Left ventricle myocardium superior (tissue), 1 donor: ENCODE data around the gene RASSF5. TPM values are rescaled to one million over a fixed set of nuclear protein-coding genes. Genes with fewer than 3 reads are reported as not detected.
A peak's percentile ranks its signal among the peaks of the same experiment; 100 is the strongest.
"Not testable (repeated sequence)": the region's sequence is repeated elsewhere in the genome, so short reads cannot be mapped to it uniquely, and the experiment has no call there.

ENCODE experiments used
- ATAC-seq: fragments of 200-7000 bp; cut with Tn5 transposase; one replicate; pipeline ENCODE4 v1.9.1; 2020; ENCODE audit warnings: mild to moderate bottlenecking, moderate library complexity
- DNase-seq: peaks from one replicate; pipeline ENCODE4 v3.0.0-alpha.2; 2020
- intact Hi-C: fragments of 100-400 bp; cut with micrococcal nuclease; formaldehyde crosslinking; loops from one replicate; pipeline ENCODE4 v1.11.0; 2022
- total RNA-seq: library from RNA; stranded (reverse); fragmentation: NEBNext Ultra II Directional; extraction: Animal tissue kit (Norgen Biotek cat#: 25700); gene quantifications from one replicate; pipeline ENCODE4 v1.2.1, GENCODE V29; 2021
- donor health status: DM: no; HTN: yes; CAD: no; lungs with severe emphysema.

Gene RASSF5
- total RNA-seq, 1 donor from 2014 or later, result 4.2 TPM

DNA sequence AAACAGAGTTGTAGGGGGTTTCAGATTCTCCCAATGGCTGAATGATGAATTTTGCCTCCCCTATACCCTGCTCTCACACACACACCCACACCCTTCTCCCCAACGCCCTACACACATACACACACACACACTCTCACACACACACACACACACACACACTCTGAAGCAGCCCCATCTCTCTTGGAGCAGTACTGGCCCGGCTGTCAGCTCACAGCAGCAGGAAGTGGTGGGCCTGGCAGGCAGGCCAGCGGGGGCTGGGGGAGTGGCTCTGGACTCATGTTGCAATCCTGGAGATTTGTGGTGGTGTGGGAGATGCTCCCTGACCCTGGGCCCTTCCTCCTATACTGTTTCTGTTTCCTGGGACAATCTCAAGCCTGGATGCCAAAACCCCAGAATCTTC, 34.9 kb upstream of the RASSF5 start:
- intact Hi-C loops, result no loop called here
- DNase-seq (no peak), ATAC-seq (peak; percentile 27)

DNA sequence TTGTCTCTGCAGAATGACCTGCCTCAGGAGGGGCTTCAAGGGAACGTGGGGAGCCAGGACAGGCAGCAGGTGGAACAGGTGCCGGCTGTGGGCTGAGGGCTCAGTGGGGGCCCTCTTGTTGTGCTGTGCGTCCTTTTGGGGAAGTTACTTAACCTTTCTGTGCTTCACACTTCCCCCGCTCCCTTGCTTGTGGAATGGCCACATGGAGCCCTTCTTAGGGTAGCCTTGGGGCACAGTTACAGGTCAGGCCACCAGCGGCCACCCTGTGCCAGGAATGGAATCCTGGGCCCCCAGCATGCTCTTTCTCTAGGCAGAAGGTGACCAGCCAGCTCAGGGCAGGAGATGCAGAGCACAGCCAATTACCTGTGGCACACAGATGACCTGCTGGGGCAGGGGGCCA, 34.4 kb upstream of the RASSF5 start:
- no peak for ATAC-seq
- DNase-seq, result no peak
- intact Hi-C loops, result no loop called here

DNA sequence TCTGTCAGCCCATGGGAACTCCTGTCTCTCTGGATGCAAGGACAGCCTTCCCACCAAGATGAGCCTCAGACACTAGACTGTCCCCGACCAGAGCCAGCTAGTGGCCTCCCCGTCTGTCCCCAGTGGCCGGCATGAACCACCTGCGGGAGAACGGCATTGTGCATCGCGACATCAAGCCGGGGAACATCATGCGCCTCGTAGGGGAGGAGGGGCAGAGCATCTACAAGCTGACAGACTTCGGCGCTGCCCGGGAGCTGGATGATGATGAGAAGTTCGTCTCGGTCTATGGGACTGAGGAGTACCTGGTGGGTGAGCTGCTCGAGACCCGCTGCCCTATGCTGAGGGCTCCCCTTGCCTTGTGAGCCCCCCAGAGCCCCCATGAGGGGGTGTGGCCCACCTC, 31.3 kb upstream of the RASSF5 start:
- DNase-seq (no peak), ATAC-seq (no peak)
- intact Hi-C loops, result no loop called here

DNA sequence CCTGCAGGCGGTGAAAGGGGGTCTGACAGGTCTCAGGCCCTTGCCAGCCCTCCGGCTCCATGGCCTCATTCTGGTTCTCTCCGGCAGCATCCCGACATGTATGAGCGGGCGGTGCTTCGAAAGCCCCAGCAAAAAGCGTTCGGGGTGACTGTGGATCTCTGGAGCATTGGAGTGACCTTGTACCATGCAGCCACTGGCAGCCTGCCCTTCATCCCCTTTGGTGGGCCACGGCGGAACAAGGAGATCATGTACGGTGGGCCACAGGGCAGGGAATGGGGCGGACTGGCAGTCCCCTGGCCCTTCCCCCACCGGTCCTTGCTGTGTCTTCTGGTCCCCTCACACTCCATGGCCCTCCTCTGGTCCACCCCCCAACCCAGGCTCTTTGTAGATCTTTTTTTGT, 30.7 kb upstream of the RASSF5 start:
- ATAC-seq, result no peak
- intact Hi-C loops, result no loop called here
- no peak for DNase-seq

DNA sequence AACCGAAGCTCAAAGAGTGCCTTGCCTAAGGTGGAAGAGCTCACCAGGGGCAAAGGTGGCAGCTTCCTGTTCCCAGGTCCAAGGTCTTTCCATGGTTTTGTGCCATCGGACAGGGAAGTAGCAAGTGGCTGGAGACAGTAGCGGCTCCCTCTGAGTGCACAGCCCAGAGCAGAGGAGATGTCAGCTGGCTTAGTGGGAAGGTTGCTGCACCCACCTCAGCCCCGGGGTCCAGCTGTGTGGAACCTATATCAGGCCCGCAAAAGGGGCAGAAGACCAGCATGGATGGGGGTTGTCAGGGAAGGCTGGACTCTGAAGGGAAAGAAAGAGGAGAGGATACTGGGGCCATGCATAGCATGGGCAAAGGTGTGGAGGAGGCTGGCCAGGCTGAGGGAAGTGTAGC, 30.2 kb upstream of the RASSF5 start:
- intact Hi-C loops, result no loop called here
- no peak for DNase-seq
- no peak for ATAC-seq

DNA sequence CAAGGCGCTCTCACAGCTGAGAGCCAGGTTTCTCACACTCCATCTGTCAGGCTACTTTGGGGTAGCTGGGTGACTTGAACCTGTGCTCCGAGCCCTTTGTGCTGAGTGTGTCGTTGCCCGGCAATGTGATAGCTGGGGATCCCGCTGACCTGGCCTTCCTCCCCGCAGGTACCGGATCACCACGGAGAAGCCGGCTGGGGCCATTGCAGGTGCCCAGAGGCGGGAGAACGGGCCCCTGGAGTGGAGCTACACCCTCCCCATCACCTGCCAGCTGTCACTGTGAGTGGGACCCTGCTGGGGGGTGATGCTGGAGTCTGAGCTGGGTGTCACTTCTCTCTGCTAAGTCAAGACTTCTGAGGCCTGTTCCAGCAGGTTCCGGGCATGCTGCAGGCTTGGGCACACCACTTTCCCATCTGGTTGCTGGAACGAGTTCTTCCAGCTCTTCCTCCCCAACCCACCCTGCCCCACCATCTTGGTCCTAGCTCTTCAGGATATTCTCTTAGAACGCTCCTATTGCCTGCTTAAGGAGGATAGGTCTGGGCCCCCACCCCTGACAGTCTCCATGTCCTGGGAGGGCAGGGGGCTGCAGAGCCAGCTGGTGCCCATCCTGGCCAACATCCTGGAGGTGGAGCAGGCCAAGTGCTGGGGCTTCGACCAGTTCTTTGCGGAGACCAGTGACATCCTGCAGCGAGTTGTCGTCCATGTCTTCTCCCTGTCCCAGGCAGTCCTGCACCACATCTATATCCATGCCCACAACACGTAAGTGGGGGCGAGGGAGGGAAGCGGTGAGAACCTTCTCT, 29.6 kb upstream of the RASSF5 start:
- intact Hi-C loops, result no loop called here
- DNase-seq (no peak), ATAC-seq (no peak)

DNA sequence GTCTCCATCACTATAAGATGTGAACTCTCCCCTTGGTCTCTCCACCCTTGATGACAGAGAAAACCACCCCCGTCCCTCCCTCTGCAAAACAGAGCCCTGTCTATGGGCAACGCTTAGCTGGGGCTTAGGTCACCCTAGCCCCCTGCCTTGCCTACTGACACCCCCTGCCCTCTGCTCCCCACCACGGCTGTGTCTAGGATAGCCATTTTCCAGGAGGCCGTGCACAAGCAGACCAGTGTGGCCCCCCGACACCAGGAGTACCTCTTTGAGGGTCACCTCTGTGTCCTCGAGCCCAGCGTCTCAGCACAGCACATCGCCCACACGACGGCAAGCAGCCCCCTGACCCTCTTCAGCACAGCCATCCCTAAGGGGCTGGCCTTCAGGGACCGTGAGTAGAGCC, 28.6 kb upstream of the RASSF5 start:
- intact Hi-C loops, result no loop called here
- ATAC-seq (no peak), DNase-seq (no peak)

DNA sequence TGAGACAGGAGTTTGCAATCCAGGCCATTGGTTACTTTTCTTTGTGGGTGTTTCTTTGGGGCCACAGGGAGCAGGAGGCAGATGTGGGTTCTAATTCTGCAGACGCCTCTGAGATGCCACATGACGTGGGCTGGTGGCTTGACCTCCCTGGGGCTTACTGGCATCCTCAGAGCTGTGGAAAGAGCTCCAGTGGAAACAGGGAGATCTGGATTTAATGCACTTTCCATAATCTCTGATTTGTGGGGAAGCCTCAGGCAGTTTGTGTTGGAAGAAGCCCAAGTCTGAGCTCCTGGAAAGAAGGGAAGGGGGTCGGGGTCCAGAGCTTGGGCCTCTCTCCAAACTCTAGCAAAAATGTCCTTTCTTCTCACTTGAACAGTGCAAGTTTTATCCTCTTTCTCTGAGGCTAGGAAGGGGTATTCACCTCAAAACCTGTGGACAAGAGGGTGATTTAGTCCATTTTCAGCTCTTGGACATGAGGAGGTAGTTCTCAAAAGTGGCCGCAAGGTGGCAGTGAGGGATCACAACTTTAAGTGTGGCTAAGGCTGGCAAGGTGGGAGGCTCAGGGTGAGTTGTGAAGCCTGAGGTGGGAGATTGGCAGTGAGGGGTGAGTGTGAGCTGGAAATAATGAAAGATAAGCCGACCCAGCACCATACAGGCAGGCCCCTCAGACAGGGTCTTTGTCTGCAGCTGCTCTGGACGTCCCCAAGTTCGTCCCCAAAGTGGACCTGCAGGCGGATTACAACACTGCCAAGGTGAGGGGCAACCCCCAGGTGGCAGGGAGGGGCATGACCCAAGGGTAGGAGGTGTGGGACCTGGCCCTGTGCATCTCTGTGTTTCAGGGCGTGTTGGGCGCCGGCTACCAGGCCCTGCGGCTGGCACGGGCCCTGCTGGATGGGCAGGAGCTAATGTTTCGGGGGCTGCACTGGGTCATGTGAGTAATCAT, 27.9 kb upstream of the RASSF5 start:
- ATAC-seq (peak; percentile 73), DNase-seq (peak; percentile 76)
- intact Hi-C loops, result no loop called here

DNA sequence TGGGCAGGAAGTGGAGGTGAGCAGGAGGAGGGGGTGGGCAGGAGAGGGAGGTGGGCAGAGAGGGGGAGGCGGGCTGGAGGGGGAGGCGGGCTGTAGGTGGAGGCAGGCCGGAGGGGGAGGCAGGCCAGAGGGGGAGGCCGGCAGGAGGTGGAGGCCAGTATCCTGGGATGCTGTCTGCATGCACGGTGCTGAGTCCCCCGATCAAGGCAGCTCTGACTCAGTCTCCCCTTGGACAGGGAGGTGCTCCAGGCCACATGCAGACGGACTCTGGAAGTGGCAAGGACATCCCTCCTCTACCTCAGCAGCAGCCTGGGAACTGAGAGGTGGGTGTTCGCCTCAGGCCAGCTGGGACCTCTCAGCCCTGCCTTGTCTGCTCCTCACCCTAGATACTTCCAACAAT, 27.1 kb upstream of the RASSF5 start:
- intact Hi-C loops, result no loop called here
- DNase-seq (no peak), ATAC-seq (no peak)

DNA sequence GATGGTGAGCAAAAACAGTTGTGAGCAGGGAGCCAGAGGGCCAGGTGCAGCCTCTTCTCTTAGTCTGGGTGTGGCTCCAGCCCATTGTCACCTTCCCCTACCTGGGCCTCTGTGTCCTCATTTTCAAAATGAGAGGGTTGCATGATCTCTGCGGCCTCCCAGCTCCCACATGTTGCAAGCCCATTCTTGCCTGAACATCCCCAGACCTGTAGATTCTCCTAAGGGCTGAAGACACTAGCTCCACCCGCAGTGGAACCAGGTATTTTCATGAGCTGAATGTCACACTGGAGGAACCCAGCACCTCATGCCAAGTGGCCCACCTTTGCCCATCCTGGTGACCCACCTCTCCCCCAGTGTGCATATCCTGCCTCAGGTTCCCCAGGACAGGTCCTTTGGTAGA, 24.7 kb upstream of the RASSF5 start:
- no peak for ATAC-seq
- intact Hi-C loops, result no loop called here
- DNase-seq, result peak; percentile 2

DNA sequence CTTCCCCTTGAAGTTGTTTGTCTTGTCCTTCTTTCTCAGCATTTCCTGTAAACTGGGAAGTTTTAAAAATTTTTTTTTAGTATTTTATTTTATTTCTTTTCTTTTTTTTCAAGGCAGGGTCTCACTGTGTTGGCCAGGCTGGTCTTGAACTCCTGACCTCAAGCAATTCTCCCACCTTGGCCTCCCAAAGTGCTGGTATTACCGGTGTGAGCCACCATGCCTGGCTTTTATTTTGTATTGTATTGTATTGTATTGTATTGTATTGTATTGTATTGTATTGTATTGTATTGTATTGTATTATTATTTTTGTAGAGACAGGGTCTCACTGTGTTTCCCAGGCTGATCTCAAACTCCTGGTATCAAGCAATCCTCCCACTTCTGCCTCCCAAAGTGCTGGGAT, 23.5 kb upstream of the RASSF5 start:
- intact Hi-C loops, DNase-seq, ATAC-seq: not testable (repeated sequence)

DNA sequence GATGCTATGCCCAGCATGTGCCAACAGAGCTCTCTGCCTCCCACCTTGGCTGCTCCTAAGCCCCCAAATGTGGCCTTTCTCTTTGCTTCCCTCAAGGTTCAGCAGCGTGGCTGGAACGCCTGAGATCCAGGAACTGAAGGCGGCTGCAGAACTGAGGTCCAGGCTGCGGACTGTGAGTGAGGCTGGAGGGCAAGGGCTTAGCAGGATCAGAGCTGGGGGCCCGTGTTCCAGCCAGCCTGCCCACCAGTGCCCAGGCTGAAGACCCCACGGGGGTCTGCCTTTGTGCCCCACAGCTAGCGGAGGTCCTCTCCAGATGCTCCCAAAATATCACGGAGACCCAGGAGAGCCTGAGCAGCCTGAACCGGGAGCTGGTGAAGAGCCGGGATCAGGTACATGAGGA, 22.4 kb upstream of the RASSF5 start:
- intact Hi-C loops, result no loop called here
- no peak for DNase-seq

DNA sequence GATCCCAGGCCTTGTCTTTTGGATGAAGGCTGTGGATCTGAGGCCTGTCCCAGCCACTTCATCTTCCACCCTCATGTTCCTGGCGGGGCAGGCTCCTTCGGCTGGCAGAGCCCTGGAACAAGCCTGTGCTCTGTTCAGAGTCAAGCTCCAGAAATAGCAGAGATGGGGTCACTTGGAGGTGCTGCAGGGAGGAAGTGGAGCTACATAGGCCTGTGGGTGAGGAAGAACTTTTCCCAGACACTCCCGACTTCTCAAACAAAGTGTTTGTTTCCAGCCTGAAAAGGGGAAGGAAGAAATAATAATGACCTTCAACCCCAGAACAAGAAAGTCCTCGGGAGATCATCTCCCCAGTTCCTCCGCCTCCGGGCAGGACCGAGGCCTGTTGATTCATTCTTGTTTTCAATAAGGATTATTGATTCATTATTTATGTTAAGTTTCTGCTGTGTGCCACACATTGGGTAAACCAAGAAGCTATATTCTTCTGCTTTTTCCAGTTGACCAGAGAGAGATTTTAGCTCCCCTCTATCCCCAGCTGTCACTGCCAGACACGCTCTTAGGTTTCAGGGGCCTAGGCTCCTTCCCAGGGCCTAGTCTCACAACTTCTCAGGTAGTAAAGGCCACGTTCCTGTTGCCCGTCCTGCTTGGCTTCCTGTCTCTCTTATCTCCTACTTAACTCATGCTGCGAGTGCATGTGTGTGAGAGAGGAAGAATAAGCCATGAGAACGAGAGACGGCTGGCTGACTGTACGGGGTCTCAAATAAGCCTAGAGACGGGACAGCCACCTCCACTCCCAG, 20.1 kb upstream of the RASSF5 start:
- intact Hi-C loops, result no loop called here
- ATAC-seq, result peak; percentile 69
- DNase-seq, result no peak

More for the DNA sequence above, 22.4 kb upstream of the RASSF5 start:
- no peak for ATAC-seq

DNA sequence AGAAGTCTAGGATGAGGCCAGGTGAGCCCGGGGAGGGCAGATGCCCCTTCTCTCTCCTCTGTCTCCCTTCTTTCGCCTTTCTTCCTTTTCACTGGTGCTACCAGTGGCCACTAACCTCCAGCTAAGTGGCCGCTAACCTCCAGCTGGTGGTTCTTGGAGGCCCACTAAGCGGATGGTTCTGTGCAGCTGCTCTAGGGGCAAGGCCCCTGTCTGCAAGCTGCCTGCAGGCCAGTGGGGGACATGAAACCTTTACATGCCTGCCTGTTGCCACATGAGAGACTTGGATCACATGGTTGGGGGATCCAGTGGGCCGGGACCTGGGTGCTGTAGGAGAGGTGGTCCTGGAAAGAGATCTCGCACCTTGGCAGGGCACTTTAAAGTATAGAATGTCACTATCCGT, 19.4 kb upstream of the RASSF5 start:
- DNase-seq, result no peak
- ATAC-seq, result no peak
- intact Hi-C loops, result no loop called here

DNA sequence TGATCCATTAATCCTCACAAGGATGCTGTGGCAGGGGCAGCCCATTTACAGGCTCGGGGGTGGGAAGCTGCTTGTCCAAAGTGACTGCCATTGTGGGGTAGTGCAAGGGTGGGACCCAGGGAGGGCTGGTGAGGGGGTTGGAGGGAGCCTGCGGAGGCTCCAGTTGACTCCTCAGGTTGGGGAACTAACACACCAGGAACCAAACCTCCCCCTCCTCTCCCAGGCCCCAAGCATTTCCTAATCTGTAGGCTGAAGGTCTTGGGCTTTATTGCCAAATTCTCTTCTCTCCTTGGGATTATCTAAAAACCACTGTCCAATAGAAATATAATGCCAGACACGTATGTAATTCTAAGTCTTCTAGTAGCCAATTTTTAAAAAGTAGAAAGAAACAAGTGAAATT, 18.9 kb upstream of the RASSF5 start:
- intact Hi-C loops, result no loop called here
- ATAC-seq (no peak), DNase-seq (no peak)

DNA sequence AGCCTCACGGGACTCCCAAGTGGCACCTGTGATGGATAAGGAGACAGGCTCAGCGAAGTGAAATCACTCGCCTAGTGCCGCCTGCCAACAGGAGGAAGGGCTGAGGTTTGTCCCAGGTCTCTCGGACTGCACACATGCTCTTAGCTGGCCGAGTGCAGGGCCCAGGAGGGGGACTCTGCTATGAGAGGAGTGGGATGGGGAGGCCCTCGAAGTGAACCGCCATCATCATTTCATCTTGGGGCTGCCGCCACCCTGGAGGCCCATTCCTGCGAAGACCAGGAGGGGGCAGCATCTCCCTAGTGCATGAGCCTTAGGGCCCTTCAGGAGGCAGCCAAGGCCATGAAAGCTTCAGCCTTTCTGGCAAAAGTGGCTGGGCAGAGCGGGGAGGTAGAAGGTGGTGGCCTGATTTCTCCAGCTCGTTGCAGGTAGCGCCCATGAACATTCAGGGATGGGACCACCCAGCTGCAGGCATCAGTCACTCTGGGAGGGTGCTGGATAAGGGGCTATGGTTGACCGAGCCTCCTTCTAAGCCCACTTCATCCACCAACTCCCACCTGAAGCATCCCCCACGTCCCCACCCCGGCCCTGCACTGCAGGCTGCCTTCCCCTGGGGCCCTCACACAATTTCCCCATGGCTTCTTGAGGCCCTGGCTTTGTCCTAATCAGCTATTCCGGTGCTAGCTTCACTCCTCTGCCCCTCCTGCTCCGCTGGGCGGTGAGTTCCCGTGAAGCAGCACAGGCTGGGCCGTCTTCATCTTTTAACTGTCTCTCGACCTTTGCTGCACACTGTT, 17.2 kb upstream of the RASSF5 start:
- DNase-seq (peak; percentile 84), ATAC-seq (peak; percentile 89)
- intact Hi-C loops, result loop anchor here (2.0 kb wide), 1 partner anchor 95 kb away; no protein-coding TSS in a partner anchor

DNA sequence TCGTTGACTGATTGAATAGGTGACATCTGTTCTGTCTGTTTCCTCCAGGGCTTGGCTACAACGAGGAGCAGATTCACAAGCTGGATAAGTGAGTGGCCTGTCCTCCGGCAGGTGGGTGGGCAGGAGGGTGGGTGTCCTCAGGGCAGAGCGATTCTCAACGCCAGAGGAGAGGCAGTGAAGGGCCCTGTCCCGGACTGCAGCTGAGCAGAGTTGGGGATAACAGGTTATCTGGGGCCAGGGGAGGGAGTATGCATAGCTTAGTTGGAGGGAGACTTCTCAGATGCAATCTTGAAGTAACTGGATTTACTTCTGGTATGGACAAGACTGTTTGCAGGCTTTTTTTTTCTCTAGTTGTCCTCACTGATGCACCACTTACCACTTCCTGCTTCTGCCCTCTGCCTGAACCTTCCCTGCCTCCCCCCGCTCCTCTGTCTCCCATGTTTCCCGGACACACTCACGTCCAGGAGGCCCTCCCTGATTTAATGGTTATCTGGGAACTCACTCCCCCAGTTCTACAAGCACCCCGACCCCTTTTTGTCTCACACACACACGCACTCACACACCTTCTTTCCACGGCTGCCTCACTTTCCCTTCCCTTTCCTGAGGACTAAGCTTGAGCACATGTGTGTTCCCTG, 16.4 kb upstream of the RASSF5 start:
- ATAC-seq (no peak), DNase-seq (no peak)
- intact Hi-C loops, result loop anchor here (2.0 kb wide), 1 partner anchor 94 kb away; no protein-coding TSS in a partner anchor

DNA sequence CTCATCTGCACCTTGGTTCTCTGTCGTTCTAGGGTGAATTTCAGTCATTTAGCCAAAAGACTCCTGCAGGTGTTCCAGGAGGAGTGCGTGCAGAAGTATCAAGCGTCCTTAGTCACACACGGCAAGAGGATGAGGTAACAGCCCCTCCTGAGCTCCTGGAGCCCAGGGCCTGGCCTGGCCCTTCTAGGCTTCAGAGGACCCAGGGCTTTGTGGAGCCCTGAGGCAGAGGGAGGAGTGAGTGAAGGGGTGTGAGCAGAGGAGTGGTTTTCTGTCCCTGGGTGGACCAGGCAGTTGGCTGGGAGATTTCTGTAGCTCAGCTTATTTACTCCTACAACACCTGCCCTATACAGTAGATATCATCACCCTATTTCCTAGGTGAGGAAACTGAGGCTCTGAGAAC, 15.7 kb upstream of the RASSF5 start:
- intact Hi-C loops, result loop anchor here (2.0 kb wide), 1 partner anchor 93 kb away; no protein-coding TSS in a partner anchor
- ATAC-seq, result no peak
- DNase-seq, result no peak
